Measurements from ENCODE around the gene DUSP5.
"Not testable (repeated sequence)": the region's sequence is repeated elsewhere in the genome, so short reads cannot be mapped to it uniquely, and the experiment has no call there.

The DUSP5 gene

GRCh38 chr10:110523736-110524135, 26.0 kb downstream of the DUSP5 start:
- FAIRE-seq = no peak

- FAIRE-seq = no peak
Measured at GRCh38 chr10:110524179-110524858, 26.6 kb downstream of the DUSP5 start.

GRCh38 chr10:110524859-110525232, 27.1 kb downstream of the DUSP5 start:
- no peak for FAIRE-seq

- no peak for FAIRE-seq
Measured at GRCh38 chr10:110525349-110526260, 27.9 kb downstream of the DUSP5 start.

GRCh38 chr10:110527731-110528171, 30.0 kb downstream of the DUSP5 start:
- FAIRE-seq = no peak

GRCh38 chr10:110528224-110528996, 30.7 kb downstream of the DUSP5 start:
- FAIRE-seq = no peak

- not testable (repeated sequence) for FAIRE-seq
Measured at GRCh38 chr10:110528997-110529524, 31.4 kb downstream of the DUSP5 start.

- FAIRE-seq = no peak
Measured at GRCh38 chr10:110529596-110530011, 31.9 kb downstream of the DUSP5 start.

GRCh38 chr10:110530131-110530831, 32.6 kb downstream of the DUSP5 start:
- FAIRE-seq = no peak

GRCh38 chr10:110531687-110532086, 34.0 kb downstream of the DUSP5 start:
- FAIRE-seq = no peak

- not testable (repeated sequence) for FAIRE-seq
Measured at GRCh38 chr10:110532628-110533027, 34.9 kb downstream of the DUSP5 start.

- no peak for FAIRE-seq
Measured at GRCh38 chr10:110533149-110533548, 35.4 kb downstream of the DUSP5 start.

- FAIRE-seq = no peak
Measured at GRCh38 chr10:110534571-110534970, 36.9 kb downstream of the DUSP5 start.

GRCh38 chr10:110535958-110536891, 38.5 kb downstream of the DUSP5 start:
- no peak for FAIRE-seq

- no peak for FAIRE-seq
Measured at GRCh38 chr10:110539091-110539490, 41.4 kb downstream of the DUSP5 start.

GRCh38 chr10:110540031-110540430, 42.3 kb downstream of the DUSP5 start:
- no peak for FAIRE-seq

- no peak for FAIRE-seq
Measured at GRCh38 chr10:110544958-110545537, 47.3 kb downstream of the DUSP5 start.

- no peak for FAIRE-seq
Measured at GRCh38 chr10:110546077-110546476, 48.4 kb downstream of the DUSP5 start.

- no peak for FAIRE-seq
Measured at GRCh38 chr10:110546499-110547110, 48.9 kb downstream of the DUSP5 start.

GRCh38 chr10:110547139-110547761, 49.5 kb downstream of the DUSP5 start:
- FAIRE-seq = peak; percentile 63
